Measurements from ENCODE around the gene CFAP61.

Gene CFAP61

DNA sequence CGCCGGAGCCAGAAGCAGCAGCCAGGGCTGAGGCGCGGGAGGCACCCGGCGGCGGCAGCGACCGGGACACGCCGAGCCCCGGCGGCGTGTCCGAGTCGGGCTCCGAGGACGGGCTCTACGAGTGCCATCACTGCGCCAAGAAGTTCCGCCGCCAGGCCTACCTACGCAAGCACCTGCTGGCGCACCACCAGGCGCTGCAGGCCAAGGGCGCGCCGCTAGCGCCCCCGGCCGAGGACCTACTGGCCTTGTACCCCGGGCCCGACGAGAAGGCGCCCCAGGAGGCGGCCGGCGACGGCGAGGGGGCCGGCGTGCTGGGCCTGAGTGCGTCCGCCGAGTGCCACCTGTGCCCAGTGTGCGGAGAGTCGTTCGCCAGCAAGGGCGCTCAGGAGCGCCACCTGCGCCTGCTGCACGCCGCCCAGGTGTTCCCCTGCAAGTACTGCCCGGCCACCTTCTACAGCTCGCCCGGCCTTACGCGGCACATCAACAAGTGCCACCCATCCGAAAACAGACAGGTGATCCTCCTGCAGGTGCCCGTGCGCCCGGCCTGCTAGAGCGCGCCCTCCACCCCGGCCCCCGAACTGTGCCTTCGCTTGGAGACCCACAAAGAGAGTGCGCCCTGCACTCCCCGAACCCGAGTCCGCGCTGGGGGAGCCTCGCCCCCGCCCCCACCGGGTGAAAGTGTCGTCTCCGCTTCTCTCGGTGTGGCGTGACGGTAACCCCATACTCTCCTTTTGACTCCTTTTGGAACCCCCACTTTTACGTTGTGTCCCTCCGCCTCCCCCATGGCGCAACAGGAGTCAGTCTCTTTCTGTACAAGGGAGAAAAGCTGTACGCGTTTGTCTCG lies 317.1 kb downstream of the CFAP61 start:
- DNase-seq, result no peak

DNA sequence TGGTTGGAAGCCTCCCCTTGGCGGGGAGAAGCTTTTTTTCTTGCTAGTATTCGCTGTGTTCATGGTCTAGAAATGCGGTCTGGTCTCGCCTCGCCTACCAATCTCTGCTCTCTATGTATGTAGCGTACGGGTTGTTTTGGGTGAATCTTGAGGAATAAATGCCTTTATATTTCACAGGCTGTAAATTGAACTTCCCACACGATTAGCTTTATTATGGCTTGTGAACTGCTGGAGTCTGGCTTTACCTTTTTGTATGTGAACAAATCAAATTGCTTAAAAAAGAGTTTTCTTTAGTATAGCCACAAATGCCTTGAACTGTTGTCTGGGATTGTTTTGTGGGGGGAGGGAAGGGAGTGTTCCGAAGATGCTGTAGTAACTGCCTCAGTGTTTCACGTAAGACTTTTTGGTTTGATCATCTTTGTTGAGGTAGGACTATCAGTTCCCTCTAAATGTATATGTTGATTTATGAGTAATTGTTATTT lies 317.8 kb downstream of the CFAP61 start:
- DNase-seq, result no peak

DNA sequence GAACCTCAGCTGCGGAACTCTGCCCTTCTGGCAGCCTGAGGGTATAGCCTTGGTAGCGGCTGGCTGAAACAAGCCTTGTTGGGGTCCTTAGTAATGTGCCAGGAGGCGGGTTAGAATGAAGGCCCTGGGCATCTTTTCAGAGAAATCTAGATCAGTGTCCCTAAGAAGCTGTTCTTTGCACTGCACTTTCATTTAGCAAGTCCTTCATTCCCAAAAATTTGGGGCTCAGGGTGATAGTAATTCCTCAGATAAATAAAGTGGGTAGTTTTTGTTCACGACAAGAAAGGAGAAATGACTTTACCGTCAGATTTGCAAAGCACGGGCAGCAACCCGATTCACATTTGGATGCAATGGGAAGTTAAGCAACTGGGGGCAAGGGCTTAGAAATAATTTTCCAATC lies 318.8 kb downstream of the CFAP61 start:
- no peak for DNase-seq

DNA sequence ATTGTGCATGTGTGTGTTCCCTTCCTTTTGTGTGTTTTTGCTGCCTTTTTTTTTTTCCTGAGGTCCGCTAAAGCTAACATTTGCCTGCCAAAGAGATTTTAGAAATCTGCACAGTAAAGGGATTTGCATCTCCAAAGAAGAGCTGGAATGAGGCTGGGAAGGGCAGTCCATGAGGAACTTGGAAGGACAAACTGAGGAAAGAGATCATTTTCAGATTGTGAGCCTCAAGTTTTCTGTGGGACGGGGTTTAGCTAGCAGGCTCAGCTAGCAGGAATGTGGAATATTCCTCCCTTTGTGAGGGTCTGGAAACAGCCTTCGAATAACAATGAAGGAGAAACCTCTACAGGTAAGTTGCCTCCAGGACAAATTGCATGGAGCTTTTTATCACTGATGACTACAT lies 319.3 kb downstream of the CFAP61 start:
- DNase-seq, result no peak

DNA sequence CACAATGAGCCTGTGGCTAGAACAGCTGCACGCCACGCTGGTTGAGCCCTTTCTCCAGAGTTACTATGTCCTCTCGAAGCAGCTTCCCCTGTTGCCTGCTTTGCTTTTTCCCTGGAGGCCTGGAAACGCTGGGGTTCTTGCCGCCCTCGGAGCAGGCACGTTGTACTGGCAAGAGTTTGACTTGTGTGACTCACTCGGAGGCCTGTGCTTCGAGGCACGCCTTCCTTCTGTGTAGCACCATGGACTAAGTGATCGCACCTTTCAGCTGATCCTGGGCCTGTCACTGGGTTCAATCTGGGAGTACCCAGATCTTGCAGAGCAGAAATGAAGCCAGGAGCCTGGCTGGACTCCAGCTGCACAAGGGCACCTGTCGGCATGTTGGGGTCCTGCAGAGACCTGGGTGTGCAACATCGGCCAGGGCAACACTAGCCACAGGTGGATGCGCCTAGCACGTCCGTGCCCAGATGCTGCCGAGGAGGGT lies 320.8 kb downstream of the CFAP61 start:
- DNase-seq, result no peak

DNA sequence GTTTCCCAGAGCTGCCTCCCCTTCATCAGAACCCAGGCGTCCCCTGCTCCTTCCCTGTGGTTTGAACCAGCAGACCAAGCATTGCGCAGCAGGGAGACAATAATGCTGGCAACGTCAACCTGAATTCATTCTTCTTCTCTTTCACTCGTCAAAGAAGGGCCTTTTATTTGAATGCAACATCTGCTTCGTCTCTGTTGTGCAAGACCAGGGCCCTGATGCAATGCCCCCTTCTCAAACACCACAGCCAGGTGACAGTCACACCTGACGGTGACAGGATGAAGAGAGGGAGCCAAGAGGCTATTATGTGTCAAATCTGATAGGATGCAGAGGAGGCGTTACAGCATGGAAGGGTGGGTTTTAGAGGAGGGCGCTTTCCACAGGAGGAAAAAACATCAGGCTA lies 323.5 kb downstream of the CFAP61 start:
- DNase-seq, result no peak

DNA sequence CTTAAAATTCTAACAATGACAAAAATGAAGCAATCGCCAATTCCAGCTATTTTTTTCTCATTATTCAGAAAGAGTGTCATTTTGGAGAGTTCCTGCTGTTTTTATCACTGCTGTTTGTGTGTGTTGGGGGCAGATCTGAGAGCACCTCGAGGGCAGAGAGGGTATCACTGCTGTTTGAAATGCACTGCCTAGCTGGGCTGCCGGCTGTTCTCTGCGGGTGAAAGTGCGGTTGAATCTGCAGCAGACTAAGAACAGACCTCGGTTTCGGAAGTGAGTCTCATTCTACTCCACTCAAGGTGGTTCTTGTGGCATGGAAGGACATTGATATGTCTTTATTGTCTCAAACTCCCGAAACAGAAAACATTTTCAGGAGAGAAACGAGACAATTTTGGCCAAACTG lies 333.9 kb downstream of the CFAP61 start:
- no peak for DNase-seq

DNA sequence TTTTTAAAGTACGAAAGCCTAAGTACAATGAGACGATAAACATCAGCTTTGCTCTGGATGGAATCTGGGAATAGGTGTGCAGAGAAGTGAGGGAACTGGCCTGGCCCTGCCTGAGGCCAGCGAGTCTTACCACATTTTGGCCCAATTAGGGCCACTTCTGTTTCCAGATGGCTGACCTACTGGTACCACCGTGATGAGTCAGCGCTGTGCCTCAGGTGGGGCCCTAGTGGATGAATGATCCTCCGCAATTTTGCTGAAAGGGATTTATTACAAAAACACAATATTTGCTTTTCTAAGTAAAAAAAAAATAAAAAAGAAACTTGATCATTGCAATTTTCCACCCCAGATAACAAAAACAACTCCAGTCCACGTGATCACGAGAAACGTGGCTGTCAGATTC lies 338.1 kb downstream of the CFAP61 start:
- no peak for DNase-seq

DNA sequence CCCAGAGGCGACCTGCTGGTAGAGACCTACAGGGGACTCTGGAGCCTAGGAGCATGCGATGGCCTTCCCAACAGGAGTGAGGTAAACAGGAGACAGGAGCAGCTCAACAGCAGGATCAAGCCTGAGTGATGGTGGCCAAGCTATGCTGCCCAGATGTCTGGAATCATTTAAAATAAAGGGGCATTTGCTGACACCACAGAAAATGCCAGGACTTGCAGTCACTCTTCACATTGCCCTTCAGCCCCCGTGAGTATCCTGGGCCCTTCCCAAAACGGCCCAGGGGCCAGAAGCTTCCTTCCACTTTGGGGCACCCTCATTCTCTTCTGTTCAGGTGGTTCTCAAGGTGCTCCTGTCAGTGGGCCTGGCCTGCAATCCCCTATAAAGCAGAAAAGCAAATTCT lies 338.8 kb downstream of the CFAP61 start:
- DNase-seq, result no peak

DNA sequence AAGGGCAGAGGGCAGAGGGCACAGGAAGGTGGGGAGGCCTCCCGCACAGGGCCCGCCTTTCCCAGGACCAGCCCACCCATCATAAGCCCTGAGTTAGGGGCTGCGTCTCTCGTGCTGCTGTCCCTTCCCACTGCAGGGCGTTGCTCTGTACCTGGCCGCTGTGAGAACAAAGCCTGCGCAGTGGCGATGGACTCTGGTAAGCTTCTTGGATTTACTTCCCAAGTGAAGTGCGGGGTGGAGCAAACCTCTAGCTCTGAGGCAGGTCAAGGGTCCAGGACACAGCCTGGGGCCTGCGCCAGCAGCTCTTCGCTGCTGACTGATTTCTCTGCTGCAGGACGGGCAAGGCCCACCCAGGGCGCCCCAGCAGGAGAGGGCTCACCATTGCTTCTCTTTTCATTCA lies 339.4 kb downstream of the CFAP61 start:
- no peak for DNase-seq

DNA sequence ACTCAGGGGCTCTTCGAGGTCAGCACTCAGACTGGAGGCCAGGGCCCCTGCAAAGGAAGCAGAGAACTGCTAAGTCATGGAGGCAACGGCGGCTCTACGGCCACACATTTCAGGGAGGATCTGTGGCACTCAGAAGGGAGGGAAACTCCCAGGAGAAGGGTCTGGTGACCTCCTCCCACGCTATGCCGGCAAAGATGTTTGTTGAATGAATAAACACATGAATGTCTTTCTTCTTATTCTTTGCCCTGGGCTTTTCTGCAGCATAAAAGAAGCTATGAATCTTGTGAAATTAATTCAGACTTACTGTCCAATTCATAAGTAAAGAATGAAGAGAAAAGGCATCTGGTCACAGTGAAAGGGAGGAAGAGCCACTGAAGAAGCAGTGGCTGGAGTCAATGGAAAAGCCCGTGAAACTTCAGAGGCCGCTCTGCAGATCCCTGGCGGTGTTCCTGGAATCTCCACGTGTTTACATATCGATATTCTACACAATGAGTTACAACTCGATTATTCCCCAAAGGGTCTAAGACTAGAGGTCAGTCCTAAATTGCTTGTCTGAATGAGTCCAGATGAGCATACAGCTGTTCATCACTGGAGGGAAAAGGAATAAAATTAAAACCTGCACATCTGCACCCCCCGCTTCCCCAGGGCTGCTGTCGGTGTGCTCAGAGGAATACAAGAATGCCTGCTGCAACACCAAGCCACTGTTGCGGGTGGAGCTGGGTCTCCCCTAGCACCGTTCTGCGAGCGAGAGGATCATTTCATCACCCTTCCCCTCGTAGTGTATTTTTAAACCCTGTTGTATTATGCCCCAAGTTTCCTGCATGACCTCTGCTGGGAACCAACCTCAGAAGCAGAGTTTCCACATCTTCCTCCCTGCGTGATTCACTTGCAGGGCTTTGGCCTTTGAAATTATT lies 341.1 kb downstream of the CFAP61 start:
- no peak for DNase-seq

DNA sequence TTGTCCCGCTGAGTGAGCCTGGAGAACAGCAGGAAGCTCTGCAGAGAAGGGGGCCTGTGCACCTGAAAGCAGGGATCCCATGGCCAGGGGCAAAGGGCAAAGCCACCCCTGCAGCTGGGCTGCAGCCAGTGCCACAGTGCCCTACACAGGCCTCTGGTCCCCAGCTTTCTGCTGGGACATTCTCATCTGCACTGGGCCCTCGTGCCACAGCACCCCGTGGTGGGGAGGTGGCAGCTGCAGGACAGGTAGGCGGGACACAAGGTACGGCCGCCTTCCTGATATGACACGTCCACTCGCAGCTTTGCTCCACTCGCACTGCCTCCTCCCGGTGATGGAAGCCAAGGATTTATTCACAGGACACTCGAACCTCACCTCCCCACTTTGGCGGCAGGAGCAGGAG lies 342.8 kb downstream of the CFAP61 start:
- DNase-seq, result no peak

DNA sequence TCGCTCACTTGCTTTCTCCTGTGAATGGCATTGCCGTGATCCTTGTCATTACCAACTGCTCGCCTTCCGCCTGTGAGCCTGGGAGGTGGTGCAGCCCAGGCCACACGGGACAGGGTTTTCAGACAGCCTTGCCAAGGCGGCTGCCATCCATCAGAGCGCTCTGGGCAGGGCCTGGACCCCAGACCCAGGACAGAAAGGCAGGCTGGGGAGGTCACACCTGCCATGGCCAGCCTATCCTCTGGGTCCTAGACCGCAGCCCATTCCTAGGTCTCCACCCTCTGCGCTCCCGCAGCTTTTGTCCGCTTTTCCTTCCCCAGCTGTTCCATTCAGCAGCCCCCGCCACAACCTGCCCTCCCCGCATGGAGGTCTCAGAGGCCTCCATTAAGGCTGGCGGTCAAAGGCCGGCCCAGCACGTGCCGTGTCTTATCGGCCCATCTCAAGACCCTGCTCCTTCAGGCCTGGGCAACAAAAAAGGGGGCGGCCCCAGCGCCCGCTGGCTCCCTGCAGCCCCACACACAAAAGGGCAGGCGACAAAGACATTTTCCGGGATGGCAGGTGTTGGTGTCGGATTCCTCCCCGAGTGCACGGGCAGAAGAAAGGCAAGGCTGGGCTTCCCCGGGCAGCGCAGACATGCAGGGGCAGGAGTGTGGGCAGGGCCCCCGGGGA lies 343.7 kb downstream of the CFAP61 start:
- no peak for DNase-seq

DNA sequence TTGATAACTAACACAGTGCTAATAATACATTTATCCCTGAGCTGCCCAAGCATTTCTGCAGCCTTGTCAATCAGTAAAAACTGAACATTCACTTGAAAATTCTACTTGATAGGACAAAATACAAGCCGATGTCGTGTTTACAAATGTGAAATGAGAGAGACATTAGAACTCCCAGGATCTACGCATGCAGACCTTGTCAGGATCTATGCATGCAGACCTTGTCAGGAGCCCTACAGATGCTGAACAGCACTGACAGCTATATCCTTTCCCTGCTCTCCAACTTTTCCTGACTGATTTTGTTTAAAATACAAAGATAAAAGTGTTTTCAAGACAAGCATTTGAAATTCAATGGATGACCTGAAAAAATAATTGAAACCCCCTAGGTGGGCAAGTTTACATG lies 344.5 kb downstream of the CFAP61 start:
- DNase-seq, result no peak

DNA sequence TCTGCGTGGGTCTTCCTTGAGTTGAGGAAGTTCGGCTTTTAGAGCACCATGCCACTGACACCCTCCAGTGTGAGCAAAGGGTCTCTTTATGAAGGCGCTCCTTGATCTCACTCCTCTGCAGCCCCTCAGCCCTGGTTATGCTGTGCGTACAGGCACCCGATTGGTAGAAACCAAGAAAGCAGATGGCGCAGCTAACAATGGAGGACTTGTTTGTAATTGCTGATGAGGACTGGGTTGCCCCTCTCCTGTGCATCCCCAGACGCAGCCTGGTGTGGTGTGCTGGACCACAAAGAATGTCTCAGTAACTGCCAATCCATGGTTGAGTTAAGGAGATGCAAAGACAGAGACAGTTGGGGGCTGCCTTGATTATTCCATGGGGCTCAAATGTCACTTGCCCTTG lies 345.8 kb downstream of the CFAP61 start:
- DNase-seq, result no peak

DNA sequence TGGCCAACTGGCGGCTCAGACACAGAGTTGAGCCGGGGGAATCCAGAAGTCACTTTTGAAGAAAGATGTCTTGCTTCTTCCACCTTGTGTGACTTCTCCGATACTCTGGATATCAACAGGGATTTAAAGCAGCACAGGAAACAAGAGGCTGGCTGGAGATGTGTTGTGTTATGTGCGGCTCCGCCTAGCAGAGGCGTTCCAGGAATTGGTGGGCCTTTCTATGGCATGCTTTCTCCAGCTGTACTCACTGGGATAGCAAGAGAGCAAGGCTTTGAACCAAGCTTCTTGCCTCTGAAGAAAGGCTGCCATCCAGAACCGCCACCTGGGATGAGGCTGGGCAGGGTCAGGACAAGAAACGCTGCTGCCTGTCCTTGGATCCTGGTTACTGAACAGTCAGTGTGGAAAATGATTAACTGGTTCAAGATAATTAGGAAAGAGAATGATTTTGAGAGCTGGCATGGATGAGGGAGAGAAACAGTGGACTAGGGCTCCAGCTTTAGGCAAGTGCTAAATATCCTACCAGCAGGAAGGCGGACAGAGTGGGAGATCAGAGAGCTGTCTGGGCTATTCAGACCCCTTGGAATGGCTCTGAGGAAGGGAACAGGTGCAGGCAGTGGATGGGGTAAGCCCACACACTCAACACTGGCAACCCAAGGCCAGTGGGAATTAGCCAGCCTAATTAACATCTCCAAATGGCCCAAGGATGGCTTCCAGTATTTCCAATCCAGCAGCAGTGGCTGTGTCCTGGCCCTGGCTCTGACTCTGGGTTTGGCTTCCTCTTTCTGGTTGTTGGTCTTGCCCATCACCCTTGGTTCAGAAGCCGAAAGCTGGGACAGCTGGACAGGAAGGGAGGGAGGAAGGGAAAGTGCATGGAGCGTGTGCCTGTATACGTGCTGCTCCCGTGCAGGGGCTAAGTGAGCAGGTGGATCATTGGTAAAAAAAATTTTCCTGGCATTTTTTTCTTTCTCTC lies 347.5 kb downstream of the CFAP61 start:
- DNase-seq, result no peak

DNA sequence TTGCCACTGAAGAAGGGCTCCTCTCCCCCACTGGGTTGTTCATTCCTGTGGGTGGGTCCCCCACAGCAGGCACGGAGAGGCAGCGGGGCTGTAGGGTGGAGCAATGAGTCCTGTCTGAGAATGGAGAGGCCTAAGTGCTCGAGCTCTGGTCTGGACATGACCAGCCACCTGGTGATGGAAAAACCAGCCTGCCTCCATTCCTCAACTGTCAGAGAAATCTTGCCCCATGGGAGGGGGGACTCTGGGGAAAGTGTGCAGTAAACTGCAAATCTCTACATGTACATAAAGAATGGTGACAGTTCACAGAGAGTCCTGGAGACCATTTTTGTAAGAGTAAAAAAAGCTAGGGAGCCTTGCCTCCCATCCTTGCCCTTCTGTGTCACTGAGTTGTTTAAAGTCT lies 349.7 kb downstream of the CFAP61 start:
- DNase-seq, result no peak

DNA sequence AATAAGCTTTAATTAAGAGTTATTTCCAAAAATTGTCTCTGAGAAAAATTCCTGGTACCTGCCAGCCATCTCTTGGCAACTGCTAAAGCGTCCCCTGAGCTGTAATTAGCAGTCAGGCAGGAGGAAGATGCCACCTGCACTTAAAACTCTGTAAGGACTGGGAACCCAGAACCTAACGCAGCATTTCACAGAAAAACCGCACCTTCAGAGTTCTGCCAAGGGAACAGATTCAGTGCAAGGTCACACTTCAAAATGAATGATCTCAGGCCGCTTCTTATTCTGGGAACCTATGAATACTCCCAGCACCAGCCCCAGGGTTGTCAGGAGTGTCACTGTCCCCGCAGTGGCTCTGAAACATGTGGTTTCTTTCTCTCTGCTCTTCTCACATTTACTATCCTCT lies 352.3 kb downstream of the CFAP61 start:
- DNase-seq, result no peak

DNA sequence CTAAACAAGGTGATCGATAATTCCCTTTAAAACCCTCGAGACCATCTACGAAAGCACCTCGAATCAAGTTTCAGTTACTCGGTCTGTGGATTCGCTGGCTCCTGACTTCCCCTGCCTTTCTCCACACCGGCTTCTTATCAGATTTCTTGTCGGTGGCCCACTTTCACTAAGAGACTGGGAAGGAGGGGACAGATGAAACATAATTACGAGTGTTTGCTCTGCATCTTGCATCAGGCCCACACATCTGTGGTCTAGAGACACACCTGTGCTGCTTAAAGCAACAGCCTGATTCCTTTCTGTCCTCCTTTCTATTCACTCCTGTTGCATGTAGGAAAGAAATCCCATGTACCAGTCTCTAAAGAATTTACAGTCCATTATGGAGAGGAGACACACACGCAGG lies 353.3 kb downstream of the CFAP61 start:
- no peak for DNase-seq

DNA sequence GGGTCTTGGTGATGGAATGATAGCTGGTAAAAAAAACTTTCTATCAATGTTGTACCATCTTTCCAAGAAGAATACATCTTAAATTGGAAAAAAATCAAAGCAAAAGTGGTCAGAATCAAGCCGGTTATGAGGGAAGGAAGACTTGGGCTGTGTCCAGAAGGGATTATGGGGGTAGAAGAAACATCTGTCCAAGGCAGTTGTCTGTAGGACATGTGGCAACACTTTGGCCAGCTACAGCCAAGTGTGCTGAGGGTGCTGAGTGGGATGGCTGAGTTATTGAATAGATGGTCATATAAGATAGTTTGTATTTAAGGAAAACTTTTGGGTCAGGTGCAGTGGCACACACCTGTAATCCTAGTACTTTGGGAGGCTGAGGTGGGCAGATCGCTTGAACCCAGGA lies 354.0 kb downstream of the CFAP61 start:
- DNase-seq, result no peak

DNA sequence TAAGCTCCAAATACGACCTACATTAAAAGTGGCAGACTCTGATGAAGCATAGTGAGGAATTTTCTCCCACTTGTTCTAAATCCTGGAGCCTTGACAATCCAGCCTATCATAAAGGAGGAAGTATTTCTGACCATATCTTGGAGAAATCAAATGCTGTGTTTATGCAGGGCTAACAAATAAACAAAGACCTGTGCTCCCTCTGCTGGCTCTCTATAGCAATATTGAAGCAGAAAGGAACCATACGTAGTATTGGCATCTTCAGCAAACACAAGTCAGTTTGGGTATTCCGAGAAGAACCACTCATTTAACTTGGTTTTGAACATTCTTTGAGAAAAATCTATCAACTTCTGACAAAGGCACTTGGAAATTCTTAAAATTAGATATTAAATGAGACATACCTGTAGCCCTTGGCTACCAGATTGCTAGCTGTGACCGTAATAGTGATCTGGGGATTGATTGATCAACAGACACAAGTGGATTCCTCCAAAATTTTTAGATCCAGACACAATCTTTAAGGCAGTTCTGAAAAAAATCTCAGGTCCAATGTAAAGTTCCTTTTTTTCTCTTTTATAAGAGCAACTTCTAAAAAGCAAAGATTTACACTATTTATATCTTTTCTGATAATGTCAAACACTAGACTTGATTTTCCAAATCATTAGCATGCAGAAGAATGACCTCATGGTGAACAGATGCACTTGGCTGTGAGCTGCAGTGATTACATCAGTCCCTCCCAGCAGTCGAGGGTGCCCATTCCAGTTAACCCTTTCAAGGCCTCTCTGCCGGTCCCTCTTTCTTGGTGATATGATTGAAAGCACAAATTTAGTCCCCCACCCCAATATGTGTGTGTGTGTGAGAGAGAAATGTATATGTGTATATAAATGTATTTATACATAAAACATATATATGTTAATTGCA lies 355.8 kb downstream of the CFAP61 start:
- no peak for DNase-seq

Measured in GOT3 (cell line).